ENCODE measurements around the gene LDAF1.

Gene LDAF1

DNA sequence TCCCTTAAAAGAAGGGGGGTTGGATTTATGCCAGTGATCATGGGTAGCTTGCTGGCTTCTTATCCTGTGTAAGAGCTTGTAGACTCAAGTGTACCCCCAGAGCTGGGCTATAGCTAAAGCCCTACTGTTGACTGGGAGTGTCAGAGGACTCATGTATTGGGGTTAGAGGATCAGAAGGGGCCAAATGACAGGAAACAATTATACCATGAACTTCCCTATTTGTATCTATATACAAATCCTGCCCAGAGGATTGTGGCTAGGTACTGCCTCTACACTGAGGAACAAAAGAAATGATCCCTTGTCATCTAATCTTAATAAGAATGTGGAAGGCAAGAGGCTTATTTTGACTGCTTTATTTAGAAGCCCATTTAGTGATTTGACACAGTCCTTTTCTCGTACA lies 38.6 kb downstream of the LDAF1 start:
- no peak for FAIRE-seq

DNA sequence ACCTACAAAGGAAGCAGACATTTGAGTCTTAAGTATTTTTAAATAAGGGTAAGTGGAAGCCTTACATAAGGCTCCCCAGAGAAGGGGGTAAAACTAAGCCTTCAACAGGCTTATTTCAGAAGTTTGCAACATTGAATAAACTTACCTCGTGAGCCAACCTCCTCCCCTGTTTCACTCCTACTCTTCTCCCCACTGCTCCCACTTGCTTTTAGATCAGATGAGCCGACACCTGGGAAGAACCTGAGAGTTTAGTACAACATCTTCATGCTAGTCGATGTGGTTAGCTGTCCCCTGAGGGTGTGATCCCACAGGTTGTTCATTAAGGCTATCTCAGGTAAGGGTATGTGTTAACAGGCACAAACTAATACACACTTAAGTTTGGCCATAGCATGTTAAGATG lies 39.1 kb downstream of the LDAF1 start:
- no peak for FAIRE-seq

GRCh38 chr16:21199607-21200218 lies 41.2 kb downstream of the LDAF1 start:
- no peak for FAIRE-seq

DNA sequence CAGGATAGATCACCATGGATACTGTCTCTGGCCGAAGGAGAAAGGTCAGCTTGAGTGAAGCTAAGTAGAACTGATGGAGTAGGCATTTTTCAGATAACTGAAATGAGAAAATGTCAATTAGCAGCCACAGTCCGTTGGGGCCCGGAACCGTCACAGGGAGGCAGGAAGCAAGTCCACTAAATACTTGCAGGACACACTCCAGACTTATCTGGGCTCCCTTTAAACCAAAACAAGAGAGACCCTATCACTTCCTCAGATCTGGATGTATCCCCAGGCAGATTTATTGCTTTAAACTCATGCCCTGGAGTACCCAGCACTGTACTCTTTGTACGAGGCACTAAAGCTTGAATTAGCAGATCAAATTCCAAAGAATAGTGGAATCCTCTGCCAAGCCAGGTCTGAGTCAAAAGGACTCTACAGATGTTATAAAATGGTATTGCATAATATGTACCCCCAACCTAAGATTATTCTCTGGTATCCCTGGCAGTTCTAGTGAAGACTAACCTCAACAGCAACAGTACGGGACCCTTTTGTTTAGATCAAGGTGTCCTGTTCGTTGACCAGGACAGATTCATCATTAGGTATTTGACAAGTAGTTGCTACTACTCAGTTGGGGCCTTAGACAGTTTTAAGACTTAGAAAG lies 44.8 kb downstream of the LDAF1 start:
- no peak for FAIRE-seq

GRCh38 chr16:21205303-21205702 lies 46.8 kb downstream of the LDAF1 start:
- no peak for FAIRE-seq

GRCh38 chr16:21206550-21206949 lies 48.1 kb downstream of the LDAF1 start:
- no peak for FAIRE-seq

DNA sequence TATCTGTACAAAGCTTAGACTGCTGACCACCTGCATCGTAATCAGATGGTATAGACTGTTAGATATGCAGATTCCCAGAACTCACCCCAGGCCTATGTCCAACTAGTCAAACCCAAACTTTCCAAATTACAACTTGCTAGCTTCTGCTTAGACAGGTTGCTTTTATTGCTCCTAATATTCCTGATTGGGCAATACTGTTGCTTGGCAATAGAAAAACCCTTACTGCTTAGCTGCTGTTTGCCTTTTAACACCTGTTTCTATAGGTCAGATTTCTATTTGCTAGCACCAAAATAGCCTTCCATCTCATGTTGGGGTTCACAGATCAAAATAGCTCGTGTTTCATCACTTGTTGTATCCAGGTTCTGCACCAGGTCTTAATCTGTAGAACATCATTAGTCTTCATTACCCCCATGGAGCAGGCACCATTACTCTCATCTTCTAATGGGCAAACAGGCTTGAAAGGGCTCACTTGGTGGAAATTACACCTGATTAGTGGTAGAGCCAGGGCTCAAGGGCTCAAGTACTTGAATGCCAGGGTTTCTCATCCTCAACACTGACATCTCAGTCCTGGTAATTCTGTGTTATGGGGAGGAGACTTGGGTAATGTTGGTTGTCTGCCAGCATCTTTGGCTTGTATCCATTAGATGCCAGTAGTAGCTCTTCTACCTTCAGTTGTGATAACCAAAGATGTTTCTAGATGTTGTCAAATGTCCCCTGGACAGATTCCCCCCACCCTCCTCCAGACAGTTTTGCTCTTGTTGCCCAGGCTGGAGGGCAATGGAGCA lies 50.2 kb downstream of the LDAF1 start:
- no peak for FAIRE-seq

DNA sequence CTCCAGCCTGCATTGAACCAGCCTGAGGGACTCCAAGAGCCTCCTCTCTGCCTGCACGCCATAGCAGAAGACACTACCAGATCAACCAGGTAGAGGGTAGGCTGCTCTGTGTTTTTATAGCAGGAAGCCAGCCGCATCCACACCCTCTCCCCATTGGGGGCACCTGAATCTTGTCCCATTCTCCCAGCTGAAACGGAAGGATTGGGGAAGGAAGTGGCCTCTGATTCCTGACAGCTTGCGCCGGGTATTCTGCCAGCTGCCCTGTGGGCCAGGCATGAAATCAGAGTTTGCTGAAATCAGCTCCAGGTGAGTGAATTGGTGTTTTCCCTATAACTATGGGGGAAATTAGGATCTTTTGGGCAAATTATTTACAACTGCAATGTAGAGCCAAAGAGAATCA lies 53.0 kb downstream of the LDAF1 start, which contains the start of gene ZP2:
Gene ZP2, minus strand, starts transcription at position 89 of the 400 bp plus-strand sequence. Its CDS starts 27 bp downstream, at position 62.
- FAIRE-seq = no peak

GRCh38 chr16:21214086-21214485 lies 55.6 kb downstream of the LDAF1 start:
- no peak for FAIRE-seq

- FAIRE-seq = no peak
These were observed 58.6 kb downstream of the LDAF1 start for GRCh38 chr16:21217121-21217520.

DNA sequence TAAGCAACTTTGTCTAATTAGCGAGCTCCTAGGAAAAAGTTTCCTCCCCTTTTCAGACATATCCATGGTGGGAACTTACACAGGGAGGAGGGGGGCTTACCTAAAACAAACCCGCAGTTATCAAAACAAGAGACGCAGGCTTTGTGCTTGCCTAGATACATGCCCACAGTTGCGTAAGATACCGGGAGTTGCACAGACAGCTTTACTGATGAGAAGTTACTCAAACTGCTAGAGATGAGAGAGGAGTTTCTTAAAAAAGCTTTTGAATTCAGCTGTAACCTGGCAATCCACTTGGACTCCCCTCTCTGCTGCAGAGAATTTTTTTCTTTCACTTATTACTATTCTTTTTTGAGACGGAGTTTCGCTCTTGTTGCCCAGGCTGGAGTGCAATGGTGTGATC lies 59.7 kb downstream of the LDAF1 start:
- FAIRE-seq = no peak

DNA sequence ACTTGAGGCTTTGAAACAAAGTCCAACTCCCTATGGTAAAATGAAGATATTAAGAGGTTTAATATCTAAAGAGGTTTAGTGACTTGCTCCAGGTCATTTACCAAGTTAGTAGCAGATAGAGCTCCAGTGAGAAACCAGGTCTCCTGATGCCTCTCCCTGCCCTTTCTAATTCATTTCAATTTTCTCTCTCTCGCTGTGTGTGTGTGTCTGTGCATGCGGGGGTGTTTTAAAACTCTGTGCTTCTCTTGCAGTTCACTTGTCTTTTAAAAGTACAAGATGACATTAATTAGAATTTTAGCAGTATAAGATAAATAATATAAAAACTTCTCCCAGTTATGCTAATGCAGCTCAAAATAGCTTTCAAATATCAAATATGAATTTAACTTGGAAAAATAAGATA lies 61.1 kb downstream of the LDAF1 start:
- FAIRE-seq = no peak

DNA sequence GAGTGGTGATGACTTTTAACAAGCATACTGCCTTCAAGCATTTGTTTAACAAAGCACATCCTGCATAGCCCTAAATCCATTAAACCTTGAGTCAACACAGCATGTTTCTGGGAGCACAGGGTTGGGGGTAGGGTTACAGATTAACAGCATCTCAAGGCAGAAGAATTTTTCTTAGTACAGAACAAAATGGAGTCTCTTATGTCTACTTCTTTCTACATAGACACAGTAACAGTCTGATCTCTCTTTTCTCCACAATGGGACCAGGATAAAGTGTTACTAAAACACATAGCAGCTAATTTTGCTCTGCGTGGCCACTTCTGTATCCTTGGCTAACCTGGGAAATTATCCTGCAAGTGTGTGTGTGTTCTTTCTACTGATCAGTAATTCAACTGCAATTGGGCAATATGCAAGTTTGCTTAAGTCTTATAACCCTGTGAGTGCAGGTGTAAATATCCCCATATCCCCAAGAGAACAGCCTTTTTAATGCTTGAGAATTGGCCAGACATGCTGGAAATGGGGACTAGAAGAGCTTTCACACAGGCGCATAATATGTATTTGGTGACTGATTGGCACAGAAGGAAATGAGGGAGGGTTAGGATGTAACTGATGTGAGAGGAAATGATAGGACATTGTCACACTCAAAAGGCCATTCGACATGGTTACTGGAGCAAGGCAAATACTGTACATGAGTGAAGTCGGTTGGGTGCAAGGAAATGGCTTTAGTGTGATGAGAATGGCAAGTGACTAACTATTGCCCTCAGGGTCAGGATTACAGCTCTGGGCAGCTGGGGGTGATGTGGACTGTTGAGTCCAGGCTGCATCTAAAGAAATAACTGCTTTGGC lies 64.2 kb downstream of the LDAF1 start:
- FAIRE-seq = no peak

DNA sequence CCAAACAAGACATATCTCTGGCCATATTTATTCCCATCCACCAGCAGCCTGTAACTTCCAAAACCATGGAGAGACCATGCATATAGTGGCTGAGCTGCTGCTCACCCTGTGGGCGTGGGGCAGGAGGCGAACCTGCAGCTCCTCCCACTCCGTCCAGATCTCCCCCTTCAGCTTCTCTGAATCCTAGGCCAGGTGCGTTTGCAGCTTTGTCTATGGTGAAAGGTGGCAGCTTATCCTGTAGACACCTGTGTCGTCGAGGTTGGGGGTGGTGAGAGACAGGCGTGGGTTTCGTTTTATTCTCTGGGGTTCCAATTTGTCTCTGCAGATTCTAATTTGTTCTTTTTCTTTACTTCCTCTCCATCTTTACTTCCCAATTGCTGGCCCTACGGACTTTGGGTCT lies 65.3 kb downstream of the LDAF1 start:
- FAIRE-seq = no peak

- no peak for FAIRE-seq
These were observed 66.3 kb downstream of the LDAF1 start for GRCh38 chr16:21224800-21225199.

GRCh38 chr16:21226749-21227148 lies 68.3 kb downstream of the LDAF1 start:
- FAIRE-seq = no peak

DNA sequence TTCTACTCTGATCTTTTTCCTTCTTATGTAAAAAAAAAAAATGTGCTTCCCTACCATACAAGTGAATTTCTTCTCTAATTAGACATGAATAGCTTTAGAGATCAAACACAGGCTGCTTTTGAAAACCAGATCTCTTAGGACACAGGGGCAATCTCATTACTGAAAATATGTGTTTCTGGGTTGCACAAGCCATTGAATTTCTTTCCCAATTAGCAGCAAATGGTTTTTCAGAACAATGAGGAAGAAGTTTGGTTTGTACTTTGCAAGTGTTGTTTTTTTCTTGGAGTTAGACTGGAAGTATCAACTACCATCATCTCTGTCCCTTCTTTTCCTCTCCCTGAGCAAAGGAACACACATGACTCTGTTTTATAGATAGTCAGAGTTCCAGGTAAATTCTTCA lies 69.4 kb downstream of the LDAF1 start:
- no peak for FAIRE-seq

DNA sequence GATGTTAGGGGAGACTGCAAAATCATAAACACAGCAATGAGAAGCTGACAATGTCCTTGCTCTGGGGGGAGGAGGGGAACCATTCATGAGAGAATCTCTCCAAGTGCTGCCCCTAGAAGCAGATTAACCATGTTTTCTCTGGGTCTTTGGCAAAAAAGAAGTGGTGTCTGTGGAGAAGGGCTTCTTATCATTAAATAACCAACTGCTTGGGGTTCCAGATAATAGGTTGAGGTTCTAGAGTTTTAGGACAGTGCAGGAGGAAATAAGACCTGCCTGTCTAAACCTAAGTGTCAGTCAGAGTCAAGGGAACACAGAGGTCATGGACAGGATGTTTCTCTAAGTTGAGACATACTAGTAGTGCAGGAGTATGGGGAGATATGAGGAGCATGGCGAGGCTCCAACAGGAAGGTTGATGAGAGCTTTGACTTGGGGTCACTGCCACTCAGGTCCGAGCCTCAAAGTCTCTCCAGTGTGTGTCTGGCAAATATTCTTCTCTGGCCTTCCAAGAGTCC lies 69.9 kb downstream of the LDAF1 start:
- FAIRE-seq = no peak

Measured in colon (tissue), 2 donors.